Endothelial cell of umbilical vein (primary cell): ENCODE results near the gene DNAJC4. TPM values are rescaled to one million over a fixed set of nuclear protein-coding genes. Genes with fewer than 3 reads are reported as not detected.

ENCODE experiments used
- BruUV-seq: library from RNA; stranded (reverse); fragments of 400-500 nt; replicated peaks from 2 replicates; lab custom pipeline; 2021; lab: Mats Ljungman, UMichigan
- CTCF ChIA-PET: fragments of 300-600, 350-600 bp; sonication (Branson Sonifier 250); formaldehyde crosslinking; loops from one replicate; lab custom pipeline; 2021; ENCODE audit warnings: antibody characterized with exemption, inconsistent platforms; lab: Charles Lee
- POLR2A ChIA-PET: fragments of 300-600, 350-600 bp; sonication (Branson Sonifier 250); formaldehyde crosslinking; loops from one replicate; lab custom pipeline; 2021; ENCODE audit warnings: antibody characterized with exemption, inconsistent platforms; lab: Charles Lee
- DNase-seq: peaks from one replicate; pipeline ENCODE4 v3.0.0-alpha.2; 2011; ENCODE audit warnings: low read depth, low spot score
- FAIRE-seq: peaks from 2 replicates; lab custom pipeline; 2011; peaks lifted over from hg19 to GRCh38; lab: Jason Lieb, UNC
- H2AFZ ChIP-seq: 2 replicates; pipeline ENCODE4 v1.6.0; 2012; ENCODE audit warnings: low read depth, low read length, control low read depth, inconsistent platforms
- H3K27ac ChIP-seq: 2 replicates; pipeline ENCODE4 v1.5.1; 2011; ENCODE audit warnings: low read depth, mild to moderate bottlenecking, control low read depth, low read length, moderate library complexity; ENCODE audit not compliant: insufficient read depth
- H3K27me3 ChIP-seq, 2 experiments: 2 replicates each; pipeline versions ENCODE4 v1.6.0 to v1.6.1; 2011; ENCODE audit warnings: low read length in 2 of 2, mixed read lengths in 1 of 2; ENCODE audit not compliant: control insufficient read depth in 2 of 2, insufficient read depth in 2 of 2
- H3K36me3 ChIP-seq, 2 experiments: 2 replicates in 1 of 2; 3 replicates in 1 of 2; pipeline ENCODE4 v1.5.1; 2011; ENCODE audit warnings: low read length in 2 of 2, mild to moderate bottlenecking in 1 of 2, moderate library complexity in 1 of 2; ENCODE audit not compliant: control insufficient read depth in 2 of 2, insufficient read depth in 2 of 2; ENCODE audit errors: extremely low read depth in 1 of 2
- H3K4me1 ChIP-seq: 3 replicates; pipeline ENCODE4 v1.5.1; 2011; ENCODE audit warnings: mild to moderate bottlenecking, low read length; ENCODE audit not compliant: control insufficient read depth, insufficient read depth; ENCODE audit errors: extremely low read depth
- H3K4me2 ChIP-seq: 2 replicates; pipeline ENCODE4 v1.6.1; 2011; ENCODE audit warnings: low read length, control low read depth, mixed read lengths; ENCODE audit not compliant: insufficient read depth
- H3K4me3 ChIP-seq, 3 experiments: fragments of 200-600 bp in 1 of 3; sonication (generic), shearing (Covaris generic) in 1 of 3; replicated peaks in 1 of 3; 2 replicates each; pipeline ENCODE4 v1.5.1; 2011 to 2016; ENCODE audit warnings: control low read depth in 3 of 3, low read length in 3 of 3, mild to moderate bottlenecking in 2 of 3, inconsistent platforms in 1 of 3, low read depth in 1 of 3, moderate library complexity in 1 of 3; ENCODE audit not compliant: insufficient read depth in 1 of 3
- H3K79me2 ChIP-seq: 2 replicates; pipeline ENCODE4 v1.6.0; 2012; ENCODE audit warnings: low read length, inconsistent platforms; ENCODE audit not compliant: control insufficient read depth, insufficient read depth
- H3K9ac ChIP-seq: replicated peaks from 2 replicates; pipeline ENCODE3; 2011; ENCODE audit warnings: low read length, control low read depth; ENCODE audit not compliant: insufficient read depth; ENCODE audit errors: extremely low read depth
- H3K9me1 ChIP-seq: replicated peaks from 3 replicates; pipeline ENCODE4 v1.6.0; 2011; ENCODE audit warnings: mild to moderate bottlenecking, low read length; ENCODE audit not compliant: control insufficient read depth, insufficient read depth; ENCODE audit errors: extremely low read depth
- H3K9me3 ChIP-seq: replicated peaks from 2 replicates; pipeline ENCODE4 v1.5.1; 2012; ENCODE audit warnings: low read length, inconsistent platforms; ENCODE audit not compliant: control insufficient read depth, insufficient read depth
- H4K20me1 ChIP-seq: replicated peaks from 2 replicates; pipeline ENCODE3; 2011; ENCODE audit warnings: mild to moderate bottlenecking, low read length; ENCODE audit not compliant: control insufficient read depth, insufficient read depth; ENCODE audit errors: extremely low read depth
- EZH2 ChIP-seq: IDR thresholded peaks from 2 replicates; pipeline ENCODE4 v1.6.1; 2012; ENCODE audit warnings: borderline replicate concordance, low read depth, mild to moderate bottlenecking, moderate library complexity, low read length, inconsistent platforms; ENCODE audit not compliant: severe bottlenecking
- GATA2 ChIP-seq: IDR thresholded peaks from 2 replicates; pipeline ENCODE4 v1.7.0; 2011; ENCODE audit warnings: low read depth, mild to moderate bottlenecking, moderate library complexity, mixed read lengths, low read length; ENCODE audit not compliant: insufficient read length, insufficient read depth
- POLR2A ChIP-seq: IDR thresholded peaks from 2 replicates; pipeline ENCODE4 v1.6.1; 2012; ENCODE audit warnings: low read depth, mild to moderate bottlenecking, control low read depth, low read length
- POLR2AphosphoS5 ChIP-seq: IDR thresholded peaks from 2 replicates; pipeline ENCODE4 v1.6.1; 2012; ENCODE audit warnings: low read depth, mild to moderate bottlenecking, control low read depth, low read length, moderate library complexity; ENCODE audit not compliant: insufficient read depth
- dilution Hi-C: fragments of 300-500 bp; cut with MboI; formaldehyde crosslinking; loops from one replicate; pipeline ENCODE4 v1.15.0; 2019; ENCODE audit warnings: low sequenced_read_pairs; ENCODE audit not compliant: extremely low pct_ligation_motif_present
- intact Hi-C: fragments of 100-400 bp; cut with micrococcal nuclease; formaldehyde crosslinking; loops from one replicate; pipeline ENCODE4 v1.10.0; 2022
- polyA plus RNA-seq, 4 experiments: library from polyadenylated mRNA; depleted of rRNA in 3 of 4; stranded (reverse) in 3 of 4; unstranded in 1 of 4; fragments of >200 nt; gene quantifications; 2 replicates each; pipeline versions ENCODE4 v1.2.1 to v1.2.3, GENCODE V29; 2011 to 2012; ENCODE audit warnings: missing spikeins in 1 of 4
- total RNA-seq: library from RNA; stranded (reverse); gene quantifications from 2 replicates; pipeline ENCODE4 v1.2.3, GENCODE V29; 2021
- TF ChIP-seq, protein P1 (sequence below): IDR thresholded peaks from 2 replicates; pipeline ENCODE4 v1.6.1; 2011; ENCODE audit not compliant: insufficient read depth, insufficient read length

The DNAJC4 gene
- total and polyA plus RNA-seq, 2 donors (not counting 3 experiments of a cell fraction or from before 2014, with no cell fraction given), result 23.5 to 41.2 TPM

DNA sequence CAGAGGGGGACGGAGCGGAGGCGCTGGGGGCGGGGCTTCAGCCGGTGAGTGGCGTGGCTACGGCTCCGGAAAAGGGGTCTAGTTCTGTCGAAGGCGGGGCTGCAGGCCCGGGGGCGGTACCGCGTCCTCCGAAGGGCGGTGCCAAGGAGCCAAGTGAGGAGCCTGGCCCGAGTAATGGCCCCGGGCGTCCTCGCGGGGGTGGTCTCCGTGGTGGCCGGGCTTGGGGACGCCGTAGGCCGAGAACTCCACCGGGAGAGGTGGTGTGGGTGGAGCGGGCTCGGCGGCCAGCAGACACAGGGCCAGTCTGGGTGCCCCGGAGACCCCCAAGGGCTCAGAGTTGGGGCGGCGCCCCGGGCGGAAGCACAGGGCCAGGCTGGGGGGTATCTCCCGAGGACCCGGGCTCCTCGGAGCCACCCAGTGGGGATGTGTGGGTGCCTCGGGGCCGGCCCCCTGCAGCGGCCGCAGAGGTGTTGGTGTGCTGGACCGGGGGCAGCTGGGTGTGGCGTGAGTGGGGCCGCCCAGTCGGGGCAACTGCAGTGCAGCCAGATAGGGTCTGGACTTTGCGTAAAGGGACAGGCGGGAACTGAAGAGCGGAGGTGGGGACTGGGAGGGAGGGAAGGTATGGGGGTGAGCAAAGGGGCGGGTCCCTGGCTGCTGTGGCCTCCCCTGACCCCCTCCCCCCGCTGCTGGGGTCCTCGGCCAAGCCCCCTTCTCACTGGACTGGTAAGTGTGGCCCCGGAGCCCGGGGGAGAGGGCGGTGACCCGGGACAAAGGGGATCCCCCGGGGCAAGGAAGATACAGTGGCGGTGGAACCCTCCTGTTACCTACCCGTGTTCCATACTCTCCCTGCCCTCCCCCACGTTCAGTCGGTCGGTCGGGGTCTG lies 11.4 kb downstream of the DNAJC4 start:
- Histone ChIP-seq H3K9ac (peak overlapping the region; percentile 65), H3K79me2 (peaks cover 40% of the 10 kb centered on the region), H3K4me2 (peak overlapping the region; percentile 55), H4K20me1 (no peaks in the 10 kb centered on the region), H3K9me3 (no peaks in the 10 kb centered on the region), H3K9me1 (no peaks in the 10 kb centered on the region), H3K36me3 (peaks cover 6 to 18% of the 10 kb centered on the region in 2 experiments), H3K27ac (peak overlapping the region; percentile 24), H2AFZ (no peak overlapping the region), H3K27me3 (no peaks in the 10 kb centered on the region), H3K4me1 (peaks cover 15% of the 10 kb centered on the region), H3K4me3 (peak overlapping the region; percentile 61 to 93 (median 67))
- FAIRE-seq (peak; percentile 72), DNase-seq (no peak)
- intact Hi-C loops (loop anchor here (1.0 to 5.0 kb wide), 6 partner anchors 11 to 241 kb away; partner anchors contain the start of genes DNAJC4, ESRRA, NUDT22 and RPS6KA4), dilution Hi-C loops (no loop called here)
- POLR2A ChIA-PET, result interaction anchor here (0.7 to 1.0 kb wide), 4 partner anchors 16 to 30 kb away, joined by 3 to 10 read pairs (median 3); partner anchors contain the start of genes NUDT22 and TRPT1
- BruUV-seq, result no TSS peak
- TF ChIP-seq, protein P1, sequence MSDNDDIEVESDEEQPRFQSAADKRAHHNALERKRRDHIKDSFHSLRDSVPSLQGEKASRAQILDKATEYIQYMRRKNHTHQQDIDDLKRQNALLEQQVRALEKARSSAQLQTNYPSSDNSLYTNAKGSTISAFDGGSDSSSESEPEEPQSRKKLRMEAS, result peak; percentile 5
- TF ChIP-seq POLR2AphosphoS5 (peak; percentile 79), GATA2 (no peak), EZH2 (no peak), POLR2A (peak; percentile 52)
- CTCF ChIA-PET, result interaction anchor here (0.8 to 5.0 kb wide), 6 partner anchors 37 to 115 kb away, joined by 3 to 36 read pairs (median 6); partner anchors contain the start of genes CATSPERZ and STIP1
